ENCODE data around the gene NUDT5.
"Not testable (repeated sequence)": the region's sequence is repeated elsewhere in the genome, so short reads cannot be mapped to it uniquely, and the experiment has no call there.

Gene NUDT5

GRCh38 chr10:12202226-12202625, 6.5 kb upstream of the NUDT5 start:
- no peak for DNase-seq

DNA sequence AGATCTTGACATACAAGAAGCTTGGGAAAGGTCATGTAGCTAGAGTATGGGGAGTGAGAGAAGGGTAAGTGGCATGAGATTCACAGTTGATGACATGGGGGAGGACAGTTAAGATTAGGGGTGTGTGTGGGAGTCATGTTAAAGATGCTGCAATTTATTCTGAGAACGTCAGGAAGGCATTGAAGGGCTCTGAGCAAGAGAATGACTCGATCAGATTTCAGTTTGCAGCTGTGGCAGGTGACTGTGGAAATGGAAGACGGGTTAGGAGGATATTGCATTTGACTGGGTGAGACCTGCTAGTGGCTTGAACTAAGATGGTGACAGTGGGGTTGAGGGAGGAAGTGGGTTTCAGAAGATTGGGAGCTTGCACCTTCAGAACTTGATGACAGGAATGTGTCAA, 5.9 kb upstream of the NUDT5 start:
- DNase-seq = no peak

DNA sequence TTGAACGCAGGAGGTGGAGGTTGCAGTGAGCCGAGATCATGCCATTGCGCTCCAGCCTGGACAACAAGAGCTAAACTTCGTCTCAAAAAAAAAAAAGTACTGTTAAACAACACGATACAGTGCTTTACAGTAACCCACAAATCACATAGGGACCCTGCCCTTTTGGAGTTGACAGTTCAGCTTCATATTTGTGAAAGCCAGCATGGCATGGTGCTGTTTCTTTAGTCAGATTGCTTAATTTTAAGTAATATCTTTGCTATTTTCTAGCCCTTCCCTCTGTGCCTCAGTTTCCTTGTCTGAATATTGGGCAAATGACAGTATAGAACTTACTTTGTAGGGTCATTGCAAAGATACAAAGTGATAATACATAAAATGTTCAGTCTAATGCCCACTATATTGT, 5.2 kb upstream of the NUDT5 start:
- no peak for DNase-seq

GRCh38 chr10:12198156-12198555, 2.5 kb upstream of the NUDT5 start:
- DNase-seq = no peak

DNA sequence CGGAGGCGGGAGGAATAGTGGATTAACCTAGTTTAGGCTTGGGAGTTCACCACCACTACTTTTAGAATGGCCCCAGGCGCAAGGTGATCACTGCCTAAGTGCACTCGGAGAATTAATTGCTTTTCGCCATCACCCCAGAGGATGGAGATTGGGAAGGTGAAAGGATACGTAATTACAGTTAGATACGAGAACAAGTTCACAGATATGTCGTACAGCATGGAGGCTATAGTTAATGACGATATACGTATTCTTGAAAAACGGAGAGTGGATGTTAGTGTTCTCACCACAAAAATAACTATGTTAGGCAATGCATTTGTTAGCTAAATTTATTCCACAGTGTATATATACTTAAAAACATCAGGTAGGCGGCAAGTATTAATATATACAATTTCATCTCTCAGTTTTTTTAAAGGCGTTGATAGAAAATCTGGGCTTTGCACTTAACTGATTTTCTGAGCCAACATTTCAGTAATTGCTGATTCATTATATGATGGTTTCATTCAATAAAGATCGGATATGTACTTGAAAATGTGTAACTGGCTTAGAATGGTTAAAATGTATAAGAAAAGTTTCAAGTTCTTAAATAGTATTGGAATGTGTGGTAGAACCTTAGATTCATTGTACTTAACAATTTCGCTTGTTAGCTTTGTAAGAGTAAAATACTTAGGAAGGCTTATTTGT, 980 bp upstream of the NUDT5 start:
- DNase-seq = no peak

- no peak for DNase-seq
Observed at GRCh38 chr10:12195281-12195602, 449 bp downstream of the NUDT5 start.

DNA sequence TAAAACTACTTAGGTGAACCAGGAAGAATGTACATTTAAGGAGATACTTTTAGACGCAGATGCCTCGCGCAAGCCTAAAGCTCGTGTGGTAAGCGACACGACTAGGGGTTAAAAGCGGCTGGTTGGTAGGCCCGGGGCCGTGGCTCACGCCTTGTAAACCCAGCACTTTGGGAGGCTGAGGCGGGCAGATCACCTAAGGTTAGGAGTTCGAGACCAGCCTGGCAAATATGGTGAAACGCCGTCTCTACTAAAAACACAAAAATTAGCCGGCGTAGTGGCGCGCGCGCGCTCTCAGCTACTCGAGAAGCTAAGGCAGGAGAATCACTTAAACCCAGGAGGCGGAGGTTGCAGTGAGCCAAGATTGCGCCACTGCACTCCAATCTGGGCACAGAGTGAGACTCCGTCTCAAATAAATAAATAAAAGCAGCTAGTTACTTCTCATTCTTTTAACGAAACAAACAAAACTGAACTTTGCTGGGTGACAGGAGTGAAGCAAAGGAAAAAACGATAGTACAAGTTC, 879 bp downstream of the NUDT5 start:
- peak; percentile 3 to 40 for DNase-seq

DNA sequence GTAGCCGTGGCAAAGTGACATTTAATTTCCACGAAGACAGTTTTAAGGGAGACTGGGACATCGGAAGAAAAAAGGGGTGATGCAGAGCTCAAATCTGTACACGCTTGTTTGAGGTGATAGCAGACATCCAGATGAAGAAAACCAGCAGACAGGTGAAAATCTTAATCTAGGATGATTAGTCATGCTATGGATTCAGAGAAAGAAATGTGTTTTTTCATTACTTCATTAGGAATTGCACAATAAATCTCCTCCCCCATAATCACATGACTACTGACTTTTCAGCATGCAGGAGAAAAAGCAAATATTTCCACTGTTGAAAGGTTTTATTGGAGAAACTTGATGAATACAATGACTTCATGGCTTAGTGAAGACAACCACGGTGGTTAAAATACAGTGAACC, 2.5 kb downstream of the NUDT5 start:
- DNase-seq = no peak

DNA sequence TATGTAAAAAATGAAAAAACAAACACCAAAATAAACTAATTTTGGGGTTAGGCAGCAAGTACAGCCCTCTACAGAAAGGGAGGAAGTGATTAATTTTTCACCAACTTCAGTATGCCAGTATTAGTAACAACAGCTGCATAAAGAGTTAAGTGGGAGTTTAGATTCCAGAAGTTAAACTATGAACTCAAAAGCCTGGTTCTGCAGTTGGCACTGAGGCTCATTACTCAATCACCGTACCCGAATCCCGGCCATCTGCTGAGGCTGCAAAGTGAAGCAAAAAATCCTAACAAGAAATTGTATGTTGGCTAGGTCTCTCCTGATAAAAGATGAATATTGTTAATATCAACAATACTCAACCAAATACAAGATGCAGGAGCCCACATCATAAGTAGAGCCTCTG, 4.0 kb downstream of the NUDT5 start:
- no peak for DNase-seq

GRCh38 chr10:12189426-12189825, 6.3 kb downstream of the NUDT5 start:
- no peak for DNase-seq

DNA sequence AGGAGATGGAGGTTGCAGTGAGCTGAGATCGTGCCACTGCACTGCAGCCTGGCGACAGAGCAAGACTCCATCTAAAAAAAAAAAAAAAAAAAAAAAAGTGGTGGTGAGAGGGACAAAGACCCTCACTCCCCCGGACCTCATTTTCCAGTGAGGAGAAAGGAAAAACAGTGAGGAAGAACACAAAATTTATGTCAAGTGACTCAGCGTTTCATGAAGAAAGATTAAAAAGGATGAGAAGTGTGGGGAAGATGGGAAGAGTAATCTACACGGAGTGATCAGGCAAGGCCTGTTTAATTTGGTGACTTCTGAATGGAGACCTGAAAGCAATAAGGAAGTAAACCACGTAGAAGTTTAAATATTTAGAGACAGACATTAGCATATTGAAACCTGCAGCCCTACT, 7.0 kb downstream of the NUDT5 start:
- DNase-seq = no peak

GRCh38 chr10:12187321-12187905, 8.3 kb downstream of the NUDT5 start:
- DNase-seq = no peak

- peak in 1 of 2 donors; percentile 6 for DNase-seq
Observed at GRCh38 chr10:12186323-12186722, 9.4 kb downstream of the NUDT5 start.

- DNase-seq = no peak
Observed at GRCh38 chr10:12184165-12184564, 11.5 kb downstream of the NUDT5 start.

DNA sequence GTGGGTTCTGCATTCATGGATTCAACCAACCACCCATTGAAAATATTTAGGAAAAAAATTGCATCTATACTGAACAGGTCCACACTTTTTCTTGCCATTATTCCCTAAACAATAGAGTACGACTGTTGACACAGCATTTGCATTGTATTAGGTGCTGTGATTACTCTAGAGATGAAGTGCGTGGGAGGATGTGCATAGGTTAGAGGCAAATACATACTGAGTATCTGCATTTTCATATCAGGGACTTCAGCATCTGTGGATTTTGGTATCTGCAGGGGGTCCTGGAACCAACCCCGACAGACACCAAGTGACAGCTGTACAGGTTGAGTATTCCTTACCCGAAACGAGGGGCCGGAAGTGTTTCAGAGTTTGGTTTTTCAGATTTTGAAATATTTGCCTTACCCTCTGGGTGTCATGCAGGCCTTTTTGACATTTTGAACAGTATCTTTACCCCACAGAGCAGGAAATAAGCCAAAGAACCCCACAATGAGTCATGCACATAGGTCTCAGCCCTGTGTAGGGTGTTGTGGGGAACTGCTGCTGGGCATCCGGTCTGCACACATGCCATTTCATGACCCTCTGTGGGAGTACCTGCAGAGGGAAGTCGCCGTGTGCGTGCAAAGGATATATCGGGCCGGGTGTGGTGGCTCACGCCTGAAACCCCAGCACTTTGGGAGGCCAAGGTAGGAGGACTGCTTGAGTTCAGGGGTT, 14.5 kb downstream of the NUDT5 start:
- peak; percentile 63 to 78 for DNase-seq

GRCh38 chr10:12180221-12180974, 15.3 kb downstream of the NUDT5 start:
- no peak for DNase-seq

- DNase-seq = no peak
Observed at GRCh38 chr10:12179606-12180170, 16.0 kb downstream of the NUDT5 start.

DNA sequence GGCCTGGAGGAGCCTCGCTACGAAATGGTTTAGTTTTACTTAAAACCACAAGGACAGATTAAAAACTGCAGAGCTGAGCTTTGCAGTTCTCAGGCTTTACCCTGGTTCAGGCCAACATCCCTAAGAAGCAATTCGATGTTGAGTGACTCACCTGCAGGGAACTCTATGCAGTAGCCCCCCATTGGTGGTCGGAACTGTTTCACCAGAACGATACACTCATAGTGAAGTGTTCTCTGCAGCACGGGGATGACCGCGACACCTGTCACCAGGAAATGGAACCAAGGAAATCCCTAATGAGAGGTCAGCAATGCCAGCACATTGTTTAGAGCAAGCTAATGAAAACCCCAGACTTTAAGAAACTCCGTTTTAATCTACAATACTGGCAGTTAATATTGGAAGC, 18.0 kb downstream of the NUDT5 start:
- DNase-seq = no peak

GRCh38 chr10:12171512-12171911, 24.2 kb downstream of the NUDT5 start:
- DNase-seq = not testable (repeated sequence)

GRCh38 chr10:12165999-12166775, 29.5 kb downstream of the NUDT5 start:
- DNase-seq = no peak

DNA sequence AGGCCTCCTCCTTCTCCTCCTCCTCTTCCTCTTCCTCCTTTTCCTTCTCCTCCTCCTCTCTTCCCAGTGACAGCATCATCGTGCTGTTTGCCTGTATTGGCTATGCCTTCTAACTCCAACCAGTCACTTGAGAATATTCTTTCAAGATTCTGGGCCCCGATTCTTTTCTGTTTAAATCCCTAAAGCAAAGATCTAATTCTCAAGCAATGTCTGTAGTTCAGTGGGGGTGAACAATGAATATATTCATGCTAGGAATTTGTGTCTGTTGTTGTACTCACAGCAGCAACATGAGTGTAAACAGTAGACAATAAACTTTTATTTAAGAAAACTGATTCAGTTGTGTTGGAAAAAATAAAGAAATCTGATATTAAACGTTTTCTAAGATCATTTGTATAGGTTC, 30.7 kb downstream of the NUDT5 start:
- DNase-seq = no peak

- no peak for DNase-seq
Observed at GRCh38 chr10:12164085-12164484, 31.6 kb downstream of the NUDT5 start.

Data from CD4-positive, alpha-beta T cell treated with Interferon alpha-2 for 1 hour (primary cell).